ENCODE results near the gene ACIN1. TPM values are rescaled to one million over a fixed set of nuclear protein-coding genes. Genes with fewer than 3 reads are reported as not detected.

Gene ACIN1
- total RNA-seq, 1 donor from 2014 or later, result 184 TPM

DNA sequence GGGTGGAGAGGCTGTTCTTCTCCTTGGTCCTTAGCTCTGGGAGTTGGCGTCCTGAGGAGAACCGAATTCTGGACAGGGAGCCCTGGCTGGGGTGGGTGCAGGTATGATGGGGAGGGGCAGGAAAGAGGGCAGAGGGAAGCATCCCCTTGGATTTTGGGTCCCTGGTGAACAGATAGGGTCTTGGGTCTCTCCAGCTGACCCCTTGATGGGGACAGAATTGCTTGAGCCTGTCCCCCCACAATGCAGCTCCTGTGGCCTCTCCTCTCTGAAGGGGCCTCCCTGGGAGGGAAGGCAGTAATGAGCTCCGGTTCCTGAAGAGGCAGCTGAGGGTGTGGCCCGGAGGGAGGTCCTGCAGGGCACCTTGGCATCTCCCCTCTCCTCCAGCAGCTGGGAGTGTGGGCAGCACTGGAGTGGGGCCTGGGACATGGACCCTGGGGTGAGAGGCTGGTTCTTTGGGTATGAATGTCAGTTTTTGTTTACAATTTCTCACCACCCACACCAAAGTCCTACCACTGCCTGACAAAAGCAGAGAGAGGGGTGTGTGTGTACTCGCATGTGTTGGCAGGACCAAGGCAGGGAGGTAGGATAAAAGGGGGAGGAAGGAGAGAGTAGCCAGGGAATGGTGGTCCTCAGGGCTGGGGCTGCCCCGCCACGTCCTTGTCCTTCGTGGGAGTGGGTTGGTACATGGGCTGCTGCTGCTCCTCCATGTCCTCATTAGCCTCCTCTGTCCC is 31.8 kb upstream of the ACIN1 start:
- H3K27ac ChIP-seq, result no peak overlapping the region
- H3K9ac ChIP-seq, result no peak overlapping the region
- no peak overlapping the region for H3K4me2 ChIP-seq
- Mint-ChIP-seq H3K36me3 (peaks cover 23% of the 10 kb centered on the region), H3K27ac (no peak overlapping the region), H3K9me3 (peaks cover 2% of the 10 kb centered on the region), H3K27me3 (ENCODE audit: insufficient read depth, low read depth) (no peaks in the 10 kb centered on the region), H3K4me1 (peaks cover 26% of the 10 kb centered on the region), H3K4me3 (no peak overlapping the region)
- H3K9me3 ChIP-seq (ENCODE audit: low read depth), result no peaks in the 10 kb centered on the region
- H3K27me3 ChIP-seq, result no peaks in the 10 kb centered on the region
- H3K79me2 ChIP-seq (ENCODE audit: low read depth), result no peaks in the 10 kb centered on the region
- peaks cover 12% of the 10 kb centered on the region for H3F3A ChIP-seq (ENCODE audit: low read depth)
- no peaks in the 10 kb centered on the region for H3K36me3 ChIP-seq
- H2AFZ ChIP-seq (replicated peaks), result no peak overlapping the region
- no peak overlapping the region for H3K4me3 ChIP-seq
- H3K4me1 ChIP-seq, result peaks cover 6% of the 10 kb centered on the region
- no peaks in the 10 kb centered on the region for H4K20me1 ChIP-seq (ENCODE audit: low read depth)
- TF ChIP-seq EZH2phosphoT487 (IDR thresholded peaks at IDR 0.05), result no peak
- no peak for TF ChIP-seq CTCF (IDR thresholded peaks at IDR 0.05)
- TF ChIP-seq EZH2 (IDR thresholded peaks at IDR 0.05), result no peak
- DNase-seq (ENCODE audit: low spot score), result no peak

DNA sequence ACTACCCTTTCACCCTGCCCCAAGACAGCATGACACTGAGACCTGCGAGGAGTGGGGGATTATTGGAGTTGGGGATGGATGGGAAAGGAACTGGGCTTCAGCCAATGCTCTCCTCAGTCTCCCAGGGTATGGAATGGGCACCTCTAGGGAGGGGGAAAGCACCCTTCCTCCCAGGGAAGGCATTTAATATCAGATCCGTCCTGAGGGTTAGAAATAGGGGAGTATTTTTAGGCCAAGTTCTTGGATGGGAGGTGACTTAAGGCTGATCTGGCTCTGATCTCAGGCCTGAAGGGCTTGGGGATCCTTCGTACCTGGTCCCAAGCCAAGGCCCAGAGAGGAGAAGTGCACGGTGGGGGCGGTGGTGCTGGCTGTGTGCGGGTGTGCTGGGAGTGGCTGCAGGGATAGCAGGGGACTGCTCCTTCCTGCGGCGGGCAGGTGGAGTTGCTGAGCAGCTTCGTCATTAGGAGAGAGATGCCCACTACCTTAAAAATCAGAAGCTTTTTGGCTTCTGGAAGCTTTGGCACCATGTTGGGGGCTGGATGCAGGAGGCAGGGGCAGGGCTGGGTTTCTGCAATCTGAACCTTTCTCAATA is 31.1 kb upstream of the ACIN1 start:
- no peak for TF ChIP-seq CTCF (IDR thresholded peaks at IDR 0.05)
- peak overlapping the region; percentile 80 for H3K27ac Mint-ChIP-seq
- H3K36me3 Mint-ChIP-seq, result peaks cover 20% of the 10 kb centered on the region
- H3K4me1 Mint-ChIP-seq, result peaks cover 33% of the 10 kb centered on the region
- H3K4me3 Mint-ChIP-seq, result peak overlapping the region; percentile 57
- Histone ChIP-seq H3K36me3 (no peaks in the 10 kb centered on the region), H3K27me3 (no peaks in the 10 kb centered on the region), H2AFZ (replicated peaks) (no peak overlapping the region), H3K4me1 (peaks cover 9% of the 10 kb centered on the region), H4K20me1 (ENCODE audit: low read depth) (no peaks in the 10 kb centered on the region), H3K79me2 (ENCODE audit: low read depth) (no peaks in the 10 kb centered on the region), H3K4me2 (no peak overlapping the region), H3K9me3 (ENCODE audit: low read depth) (no peaks in the 10 kb centered on the region), H3K9ac (no peak overlapping the region), H3K4me3 (no peak overlapping the region), H3K27ac (no peak overlapping the region), H3F3A (ENCODE audit: low read depth) (peaks cover 18% of the 10 kb centered on the region)
- no peaks in the 10 kb centered on the region for H3K27me3 Mint-ChIP-seq (ENCODE audit: insufficient read depth, low read depth)
- DNase-seq (ENCODE audit: low spot score), result no peak
- peaks cover 2% of the 10 kb centered on the region for H3K9me3 Mint-ChIP-seq

DNA sequence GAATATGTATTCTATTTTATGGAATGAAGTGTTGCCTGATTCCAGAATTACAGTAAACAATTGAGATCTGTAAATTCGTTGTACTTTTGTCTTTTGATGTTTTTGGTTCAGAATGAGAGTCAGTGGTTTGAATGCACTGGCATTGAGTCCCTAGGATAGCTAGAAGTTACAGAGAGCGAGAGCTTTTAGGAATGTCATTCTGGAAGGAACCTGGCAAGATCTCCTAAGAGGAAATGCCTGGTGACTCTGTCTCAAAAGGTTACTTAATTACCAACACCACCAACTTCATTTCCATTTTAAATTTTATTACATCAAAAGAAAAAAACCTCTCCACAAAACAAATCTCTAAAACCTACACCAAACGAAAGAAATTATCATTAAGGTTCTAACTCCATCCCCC is 30.1 kb upstream of the ACIN1 start:
- H3K27me3 ChIP-seq, result no peaks in the 10 kb centered on the region
- peaks cover 12% of the 10 kb centered on the region for H3K4me1 ChIP-seq
- Mint-ChIP-seq H3K4me3 (no peak overlapping the region), H3K9me3 (peaks cover 2% of the 10 kb centered on the region), H3K36me3 (peaks cover 17% of the 10 kb centered on the region), H3K4me1 (peaks cover 43% of the 10 kb centered on the region), H3K27me3 (ENCODE audit: insufficient read depth, low read depth) (peaks cover 2% of the 10 kb centered on the region), H3K27ac (no peak overlapping the region)
- no peak overlapping the region for H3K4me2 ChIP-seq
- no peak overlapping the region for H3K9ac ChIP-seq
- H2AFZ ChIP-seq (replicated peaks), result no peak overlapping the region
- no peak overlapping the region for H3K27ac ChIP-seq
- H4K20me1 ChIP-seq (ENCODE audit: low read depth), result no peaks in the 10 kb centered on the region
- DNase-seq (ENCODE audit: low spot score), result no peak
- no peaks in the 10 kb centered on the region for H3K9me3 ChIP-seq (ENCODE audit: low read depth)
- TF ChIP-seq EZH2phosphoT487 (IDR thresholded peaks at IDR 0.05) (no peak), EZH2 (IDR thresholded peaks at IDR 0.05) (no peak), CTCF (IDR thresholded peaks at IDR 0.05) (no peak)
- no peak overlapping the region for H3K4me3 ChIP-seq
- H3F3A ChIP-seq (ENCODE audit: low read depth), result peaks cover 19% of the 10 kb centered on the region
- H3K79me2 ChIP-seq (ENCODE audit: low read depth), result no peaks in the 10 kb centered on the region
- no peaks in the 10 kb centered on the region for H3K36me3 ChIP-seq

Data from neural progenitor cell (in vitro differentiated cells).